Amygdala (tissue), 56 donors: ENCODE results near the gene NCAPG2.
"Not testable (repeated sequence)": the region's sequence is repeated elsewhere in the genome, so short reads cannot be mapped to it uniquely, and the experiment has no call there.

Experiments used
- DNase-seq, 56 donors: peaks; one replicate each; lab custom pipeline; 2025; lab: John Stamatoyannopoulos, UW

NCAPG2 gene

GRCh38 chr7:158646766-158647474, 57.7 kb downstream of the NCAPG2 start:
- no peak for DNase-seq

- no peak for DNase-seq
Observed at GRCh38 chr7:158645842-158646241, 58.8 kb downstream of the NCAPG2 start.

- no peak for DNase-seq
Observed at GRCh38 chr7:158642149-158642548, 62.5 kb downstream of the NCAPG2 start.

GRCh38 chr7:158638001-158638400, 66.6 kb downstream of the NCAPG2 start:
- DNase-seq, result no peak

- DNase-seq, result no peak
Observed at GRCh38 chr7:158633055-158633956, 71.3 kb downstream of the NCAPG2 start.

DNA sequence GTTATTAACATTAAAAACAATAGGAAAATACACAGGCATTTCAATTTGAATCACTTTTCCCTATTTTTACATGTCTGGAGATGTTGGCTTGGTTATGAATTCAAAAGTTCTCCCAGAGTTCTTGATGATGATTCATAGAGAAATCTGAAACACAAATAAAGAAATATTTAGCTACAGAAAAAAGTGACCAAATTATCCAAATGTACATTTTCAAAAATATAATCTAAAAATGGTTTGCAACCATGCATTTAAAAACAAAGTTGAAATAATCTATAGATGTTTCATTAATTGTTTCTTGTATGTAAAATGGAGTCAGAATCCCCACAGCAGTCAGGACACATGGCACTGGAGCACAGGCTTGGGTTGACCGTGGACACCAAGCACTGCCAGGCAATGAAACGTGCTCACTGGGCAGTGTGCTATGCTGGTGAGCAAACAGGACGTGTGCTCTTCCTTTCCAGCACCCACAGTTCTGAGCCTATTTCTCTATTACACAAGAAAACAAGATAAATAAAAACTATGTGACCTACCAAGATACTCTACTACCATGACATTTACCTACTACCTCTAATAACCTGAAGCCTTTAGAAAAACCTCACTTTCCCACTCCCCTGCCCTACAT, 72.9 kb downstream of the NCAPG2 start:
- DNase-seq, result no peak

- DNase-seq, result not testable (repeated sequence)
Observed at GRCh38 chr7:158626289-158626688, 78.3 kb downstream of the NCAPG2 start.

- DNase-seq, result no peak
Observed at GRCh38 chr7:158623241-158623640, 81.4 kb downstream of the NCAPG2 start.

GRCh38 chr7:158620839-158621441, 83.7 kb downstream of the NCAPG2 start:
- no peak for DNase-seq

- DNase-seq, result no peak
Observed at GRCh38 chr7:158620418-158620817, 84.2 kb downstream of the NCAPG2 start.

DNA sequence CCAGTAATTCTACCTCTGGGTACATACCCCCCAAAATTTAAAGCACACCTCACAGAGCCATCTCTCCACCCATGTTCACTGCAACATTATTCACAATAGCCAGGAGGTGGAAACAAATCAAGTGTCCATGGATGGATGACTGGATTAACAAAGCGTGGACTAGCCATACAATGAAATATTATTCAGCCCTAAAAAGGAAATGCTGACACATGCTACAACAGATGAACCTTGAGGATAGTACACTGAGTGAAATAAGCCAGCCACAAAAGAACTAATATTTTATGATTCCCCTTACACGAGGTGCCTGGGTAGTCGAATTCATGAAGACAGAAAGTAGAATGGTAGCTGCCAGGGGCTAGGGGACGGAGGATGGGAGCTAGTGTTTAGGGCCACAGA, 85.9 kb downstream of the NCAPG2 start:
- no peak for DNase-seq

- DNase-seq, result no peak
Observed at GRCh38 chr7:158617737-158618128, 86.9 kb downstream of the NCAPG2 start.

GRCh38 chr7:158616050-158616449, 88.6 kb downstream of the NCAPG2 start:
- DNase-seq, result no peak

- DNase-seq, result no peak
Observed at GRCh38 chr7:158614700-158615099, 89.9 kb downstream of the NCAPG2 start.

DNA sequence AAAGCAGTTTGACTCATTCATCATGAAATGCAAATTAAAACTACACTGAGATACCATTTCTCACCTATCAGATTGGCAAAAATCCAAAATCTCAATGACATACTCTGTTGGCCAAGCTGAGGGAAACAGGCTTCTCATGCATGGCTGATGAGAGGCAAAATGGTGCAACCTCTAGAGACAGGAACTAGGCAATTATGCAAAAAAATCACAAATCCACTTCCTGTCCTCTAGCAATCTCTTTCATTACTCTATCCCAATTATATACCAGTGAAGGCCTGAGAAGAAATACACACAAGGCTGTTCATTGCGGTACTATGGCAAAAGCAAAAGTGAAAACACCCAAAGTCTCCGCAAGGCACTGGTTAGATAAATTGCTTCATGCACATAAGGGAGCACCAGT, 91.1 kb downstream of the NCAPG2 start:
- no peak for DNase-seq

DNA sequence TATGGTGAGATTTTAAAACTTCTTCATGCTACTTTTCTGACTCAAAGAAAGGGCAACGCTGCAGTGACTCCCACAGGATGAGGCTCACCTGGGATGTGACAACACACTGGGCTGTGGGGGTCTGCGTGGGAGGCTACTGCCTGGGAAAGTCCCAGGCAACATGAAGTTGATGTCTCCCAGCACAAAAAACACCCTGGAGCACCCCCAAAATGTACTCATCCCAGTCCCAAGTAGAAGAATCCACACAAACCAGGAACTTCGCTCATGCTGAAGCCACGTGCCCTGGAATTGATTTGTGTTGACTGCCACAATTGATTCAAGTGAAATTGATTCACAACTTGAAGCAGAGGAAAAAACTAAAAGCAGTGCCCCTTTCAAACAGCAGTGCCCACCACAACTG, 92.1 kb downstream of the NCAPG2 start:
- DNase-seq, result no peak

GRCh38 chr7:158611541-158611940, 93.1 kb downstream of the NCAPG2 start:
- no peak for DNase-seq

GRCh38 chr7:158609313-158609974, 95.2 kb downstream of the NCAPG2 start:
- DNase-seq, result no peak

DNA sequence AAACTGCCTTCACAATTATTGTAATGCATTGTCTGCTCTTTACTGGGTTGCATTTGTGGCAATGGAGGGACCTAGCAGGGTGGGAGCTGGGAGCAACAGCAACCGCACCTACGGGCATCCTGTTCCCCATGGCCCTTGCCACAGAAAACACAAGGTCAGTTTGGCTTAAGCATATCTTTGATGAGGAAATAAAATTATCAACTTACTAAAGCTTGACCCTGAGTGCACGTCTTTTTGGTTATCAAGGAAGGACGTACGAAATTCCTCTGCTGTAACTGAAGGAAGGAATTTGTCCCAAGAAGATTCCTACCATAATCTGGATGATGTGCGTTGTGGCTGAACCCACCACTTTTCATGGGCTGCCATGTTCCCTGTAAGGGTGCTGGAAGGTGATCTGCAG, 97.0 kb downstream of the NCAPG2 start:
- no peak for DNase-seq

DNA sequence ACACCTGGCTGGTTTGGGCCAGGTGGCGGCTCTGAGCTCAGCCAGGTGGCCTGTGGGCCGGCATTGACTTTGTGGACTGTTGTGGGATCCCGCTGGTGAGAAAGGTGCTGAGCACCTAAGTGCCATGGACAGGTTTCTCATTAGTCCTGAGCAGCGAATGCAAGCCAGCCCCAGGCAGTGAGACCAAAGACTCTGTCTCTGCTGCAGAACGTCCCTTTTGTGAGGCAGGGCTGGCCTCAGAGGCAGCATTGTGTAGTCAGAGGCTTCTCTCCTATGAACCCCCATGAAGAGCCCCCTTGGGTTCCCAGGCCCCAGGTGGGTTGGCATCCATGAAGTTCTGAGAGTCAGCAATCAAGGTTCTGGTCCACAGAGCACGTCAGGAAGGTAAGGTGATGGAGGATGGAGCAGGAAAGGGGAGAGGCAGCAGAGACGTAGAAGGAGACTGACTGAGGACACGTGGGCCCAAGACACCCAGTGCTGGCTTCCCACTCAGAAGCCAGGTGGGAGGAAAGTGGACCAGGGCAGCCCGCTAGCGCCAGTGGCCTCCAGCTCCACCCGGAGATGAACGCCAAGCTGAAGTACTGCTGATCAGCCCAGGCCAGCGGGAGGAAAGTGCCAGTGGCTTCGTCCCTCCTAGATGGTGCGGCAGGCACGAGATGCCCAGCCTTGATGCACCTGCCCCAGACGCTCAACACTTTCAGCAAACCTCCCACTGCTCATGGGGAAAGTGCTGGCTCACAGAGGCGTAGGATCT, 97.8 kb downstream of the NCAPG2 start:
- DNase-seq, result no peak
